GM12891 (cell line): ENCODE data around the gene GAK.
"Not testable (repeated sequence)": the region's sequence is repeated elsewhere in the genome, so short reads cannot be mapped to it uniquely, and the experiment has no call there.

Experiments used
- PAX5 ChIP-seq: IDR thresholded peaks from 2 replicates; pipeline ENCODE4 v1.6.1; 2011; ENCODE audit warnings: low read length, moderate library complexity, mild to moderate bottlenecking; ENCODE audit not compliant: insufficient read depth, severe bottlenecking
- POLR2A ChIP-seq: IDR thresholded peaks from 2 replicates; pipeline ENCODE4 v1.6.1; 2011; ENCODE audit warnings: low read depth, low read length, control low read depth
- TAF1 ChIP-seq: IDR thresholded peaks from 2 replicates; pipeline ENCODE4 v1.6.1; 2011; ENCODE audit warnings: low read depth, low read length, control low read depth

- not testable (repeated sequence) for TF ChIP-seq TAF1, POLR2A, PAX5
Measured at GRCh38 chr4:976016-976415, 43.9 kb upstream of the GAK start.
